ENCODE data around the gene ITGB8. TPM values are rescaled to one million over a fixed set of nuclear protein-coding genes. Genes with fewer than 3 reads are reported as not detected.

Gene ITGB8
- under 1 TPM; 0.10 to 0.19 (median 0.11) TPM for total RNA-seq

- DNase-seq (peak; percentile 19), ATAC-seq (peak; percentile 77 to 81)
- no peaks in the 10 kb centered on the region for H3K9me3 Mint-ChIP-seq
- H3K36me3 Mint-ChIP-seq (ENCODE audit: insufficient read depth), result no peaks in the 10 kb centered on the region
- peak within 1 kb of the TSS; percentile 76 for H3K4me3 Mint-ChIP-seq
- peaks cover 19% of the 10 kb centered on the region for H3K4me1 Mint-ChIP-seq (ENCODE audit: low read depth)
- peaks cover 43% of the 10 kb centered on the region for H3K27me3 Mint-ChIP-seq (ENCODE audit: low read depth)
These were observed at the start of gene ITGB8 for GRCh38 chr7:20330239-20330927. ITGB8 (plus strand) TSS chr7:20330900; CDS start chr7:20331807, 907 bp downstream.

- no peaks in the 10 kb centered on the region for H3K36me3 Mint-ChIP-seq (ENCODE audit: insufficient read depth)
- no peaks in the 10 kb centered on the region for H3K27me3 Mint-ChIP-seq (ENCODE audit: low read depth)
- DNase-seq (no peak), ATAC-seq (no peak)
- no peak overlapping the region for H3K4me3 Mint-ChIP-seq
- H3K9me3 Mint-ChIP-seq, result no peaks in the 10 kb centered on the region
- no peaks in the 10 kb centered on the region for H3K4me1 Mint-ChIP-seq (ENCODE audit: low read depth)
These were observed 47.7 kb upstream of the ITGB8 start for GRCh38 chr7:20282959-20283358.

GRCh38 chr7:20283385-20283784 lies 47.3 kb upstream of the ITGB8 start:
- Mint-ChIP-seq H3K36me3 (ENCODE audit: insufficient read depth) (no peaks in the 10 kb centered on the region), H3K9me3 (no peaks in the 10 kb centered on the region), H3K4me1 (ENCODE audit: low read depth) (no peaks in the 10 kb centered on the region), H3K4me3 (no peak overlapping the region), H3K27me3 (ENCODE audit: low read depth) (no peaks in the 10 kb centered on the region)
- DNase-seq (no peak), ATAC-seq (no peak)

- H3K9me3 Mint-ChIP-seq, result no peaks in the 10 kb centered on the region
- H3K36me3 Mint-ChIP-seq (ENCODE audit: insufficient read depth), result no peaks in the 10 kb centered on the region
- H3K4me3 Mint-ChIP-seq, result no peak overlapping the region
- ATAC-seq, result no peak
- H3K27me3 Mint-ChIP-seq (ENCODE audit: low read depth), result peaks cover 3% of the 10 kb centered on the region
- no peaks in the 10 kb centered on the region for H3K4me1 Mint-ChIP-seq (ENCODE audit: low read depth)
- no peak for DNase-seq
These were observed 46.5 kb upstream of the ITGB8 start for GRCh38 chr7:20284003-20284770.

- no peaks in the 10 kb centered on the region for H3K9me3 Mint-ChIP-seq
- no peak overlapping the region for H3K4me3 Mint-ChIP-seq
- DNase-seq, result no peak
- no peaks in the 10 kb centered on the region for H3K36me3 Mint-ChIP-seq (ENCODE audit: insufficient read depth)
- no peaks in the 10 kb centered on the region for H3K4me1 Mint-ChIP-seq (ENCODE audit: low read depth)
- peaks cover 3% of the 10 kb centered on the region for H3K27me3 Mint-ChIP-seq (ENCODE audit: low read depth)
- ATAC-seq, result peak in 1 of 2 donors; percentile 62
These were observed 45.9 kb upstream of the ITGB8 start for GRCh38 chr7:20284771-20285143.

GRCh38 chr7:20287317-20287716 lies 43.4 kb upstream of the ITGB8 start:
- H3K4me3 Mint-ChIP-seq, result no peak overlapping the region
- no peaks in the 10 kb centered on the region for H3K4me1 Mint-ChIP-seq (ENCODE audit: low read depth)
- no peaks in the 10 kb centered on the region for H3K9me3 Mint-ChIP-seq
- ATAC-seq (no peak), DNase-seq (no peak)
- H3K36me3 Mint-ChIP-seq (ENCODE audit: insufficient read depth), result no peaks in the 10 kb centered on the region
- peaks cover 3% of the 10 kb centered on the region for H3K27me3 Mint-ChIP-seq (ENCODE audit: low read depth)

- Mint-ChIP-seq H3K4me1 (ENCODE audit: low read depth) (no peaks in the 10 kb centered on the region), H3K9me3 (no peaks in the 10 kb centered on the region), H3K36me3 (ENCODE audit: insufficient read depth) (no peaks in the 10 kb centered on the region), H3K4me3 (no peak overlapping the region), H3K27me3 (ENCODE audit: low read depth) (peaks cover 3% of the 10 kb centered on the region)
- ATAC-seq (no peak), DNase-seq (no peak)
These were observed 42.7 kb upstream of the ITGB8 start for GRCh38 chr7:20288036-20288435.

GRCh38 chr7:20290505-20291111 lies 40.1 kb upstream of the ITGB8 start:
- H3K4me1 Mint-ChIP-seq (ENCODE audit: low read depth), result no peaks in the 10 kb centered on the region
- H3K36me3 Mint-ChIP-seq (ENCODE audit: insufficient read depth), result no peaks in the 10 kb centered on the region
- peaks cover 6% of the 10 kb centered on the region for H3K9me3 Mint-ChIP-seq
- peaks cover 3% of the 10 kb centered on the region for H3K27me3 Mint-ChIP-seq (ENCODE audit: low read depth)
- no peak for ATAC-seq
- DNase-seq, result no peak
- H3K4me3 Mint-ChIP-seq, result no peak overlapping the region

GRCh38 chr7:20293336-20293735 lies 37.4 kb upstream of the ITGB8 start:
- Mint-ChIP-seq H3K4me3 (no peak overlapping the region), H3K27me3 (ENCODE audit: low read depth) (peaks cover 3% of the 10 kb centered on the region), H3K9me3 (peaks cover 9% of the 10 kb centered on the region), H3K4me1 (ENCODE audit: low read depth) (no peaks in the 10 kb centered on the region), H3K36me3 (ENCODE audit: insufficient read depth) (no peaks in the 10 kb centered on the region)
- ATAC-seq (no peak), DNase-seq (no peak)

- no peaks in the 10 kb centered on the region for H3K27me3 Mint-ChIP-seq (ENCODE audit: low read depth)
- peaks cover 9% of the 10 kb centered on the region for H3K9me3 Mint-ChIP-seq
- H3K4me1 Mint-ChIP-seq (ENCODE audit: low read depth), result peaks cover 2% of the 10 kb centered on the region
- H3K4me3 Mint-ChIP-seq, result no peak overlapping the region
- H3K36me3 Mint-ChIP-seq (ENCODE audit: insufficient read depth), result no peaks in the 10 kb centered on the region
- DNase-seq, result no peak
- ATAC-seq, result no peak
These were observed 34.3 kb upstream of the ITGB8 start for GRCh38 chr7:20296444-20296843.

- ATAC-seq (no peak), DNase-seq (no peak)
- Mint-ChIP-seq H3K27me3 (ENCODE audit: low read depth) (no peaks in the 10 kb centered on the region), H3K4me3 (no peak overlapping the region), H3K36me3 (ENCODE audit: insufficient read depth) (no peaks in the 10 kb centered on the region), H3K4me1 (ENCODE audit: low read depth) (peaks cover 2% of the 10 kb centered on the region), H3K9me3 (peaks cover 9% of the 10 kb centered on the region)
These were observed 33.8 kb upstream of the ITGB8 start for GRCh38 chr7:20296901-20297300.

GRCh38 chr7:20298486-20298901 lies 32.2 kb upstream of the ITGB8 start:
- no peak for ATAC-seq
- H3K4me1 Mint-ChIP-seq (ENCODE audit: low read depth), result peaks cover 2% of the 10 kb centered on the region
- H3K9me3 Mint-ChIP-seq, result peaks cover 9% of the 10 kb centered on the region
- no peak overlapping the region for H3K4me3 Mint-ChIP-seq
- DNase-seq, result no peak
- H3K36me3 Mint-ChIP-seq (ENCODE audit: insufficient read depth), result no peaks in the 10 kb centered on the region
- H3K27me3 Mint-ChIP-seq (ENCODE audit: low read depth), result no peaks in the 10 kb centered on the region

GRCh38 chr7:20299145-20299544 lies 31.6 kb upstream of the ITGB8 start:
- no peak overlapping the region for H3K4me3 Mint-ChIP-seq
- no peak for DNase-seq
- no peak for ATAC-seq
- peaks cover 9% of the 10 kb centered on the region for H3K9me3 Mint-ChIP-seq
- H3K36me3 Mint-ChIP-seq (ENCODE audit: insufficient read depth), result no peaks in the 10 kb centered on the region
- H3K27me3 Mint-ChIP-seq (ENCODE audit: low read depth), result no peaks in the 10 kb centered on the region
- peaks cover 2% of the 10 kb centered on the region for H3K4me1 Mint-ChIP-seq (ENCODE audit: low read depth)

GRCh38 chr7:20299647-20300312 lies 30.9 kb upstream of the ITGB8 start:
- Mint-ChIP-seq H3K9me3 (peaks cover 8% of the 10 kb centered on the region), H3K4me1 (ENCODE audit: low read depth) (peaks cover 2% of the 10 kb centered on the region), H3K27me3 (ENCODE audit: low read depth) (no peaks in the 10 kb centered on the region), H3K4me3 (no peak overlapping the region), H3K36me3 (ENCODE audit: insufficient read depth) (no peaks in the 10 kb centered on the region)
- ATAC-seq, result no peak
- DNase-seq, result no peak
